ENCODE results near the gene SDF4.

- TF ChIP-seq POLR2AphosphoS5 (IDR thresholded peaks at IDR 0.05) (no peak), CTCF (IDR thresholded peaks at IDR 0.05 in 8 of 11, conservative IDR thresholded peaks at IDR 0.05 in 3 of 11) (no peak)
These were observed 37.1 kb downstream of the SDF4 start for GRCh38 chr1:1194723-1195122.
